HG02623 (cell line): ENCODE data around the gene HOXA13.

Experiments
- ATAC-seq: cut with Tn5 transposase; IDR thresholded peaks from one replicate; pipeline ENCODE4 v1.9.1; 2021; ENCODE audit warnings: moderate library complexity; ENCODE audit not compliant: unreplicated experiment

The HOXA13 gene

DNA sequence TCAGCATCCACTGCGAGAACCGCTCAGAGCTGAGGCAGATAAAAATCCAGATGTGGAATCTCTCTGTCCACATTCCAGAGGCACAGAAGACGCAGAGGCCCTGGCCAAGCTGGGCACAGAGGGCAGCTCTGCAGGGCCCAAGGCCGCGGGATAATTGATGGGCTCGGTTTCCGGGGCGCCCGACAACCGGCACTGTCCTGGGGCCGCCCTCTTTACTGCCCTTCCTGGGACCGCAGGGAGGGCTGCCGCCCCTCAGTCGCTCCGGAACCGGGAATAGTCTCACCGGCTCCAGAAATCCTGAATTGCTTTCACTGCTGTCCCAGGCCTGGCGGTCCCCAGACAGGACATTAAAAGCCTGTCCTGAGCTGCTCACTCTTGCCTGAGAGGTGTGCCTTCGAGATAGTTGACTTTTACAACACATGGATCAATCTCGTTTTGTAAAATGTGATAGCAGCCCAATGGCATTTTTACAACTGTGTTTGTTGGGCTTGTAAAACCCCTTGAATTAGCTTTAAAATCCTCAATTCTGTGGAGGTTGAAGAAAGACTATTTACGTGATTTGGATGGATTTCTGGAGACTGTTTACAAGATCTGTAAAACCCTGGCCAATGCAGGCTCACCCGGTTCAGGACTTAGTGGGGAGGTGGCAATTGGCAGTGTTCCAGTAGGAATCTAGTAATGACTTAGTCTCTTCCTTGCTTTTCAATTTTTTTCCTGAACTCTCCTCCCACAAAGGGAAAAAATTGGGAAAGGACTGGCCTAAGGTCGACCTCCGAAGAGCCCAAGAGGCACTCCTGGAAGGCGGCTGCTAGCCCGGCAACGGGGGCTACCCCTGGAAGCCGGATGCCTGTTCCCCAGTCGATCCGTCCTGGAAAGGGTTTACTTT, 50.9 kb downstream of the HOXA13 start:
- no peak for ATAC-seq

DNA sequence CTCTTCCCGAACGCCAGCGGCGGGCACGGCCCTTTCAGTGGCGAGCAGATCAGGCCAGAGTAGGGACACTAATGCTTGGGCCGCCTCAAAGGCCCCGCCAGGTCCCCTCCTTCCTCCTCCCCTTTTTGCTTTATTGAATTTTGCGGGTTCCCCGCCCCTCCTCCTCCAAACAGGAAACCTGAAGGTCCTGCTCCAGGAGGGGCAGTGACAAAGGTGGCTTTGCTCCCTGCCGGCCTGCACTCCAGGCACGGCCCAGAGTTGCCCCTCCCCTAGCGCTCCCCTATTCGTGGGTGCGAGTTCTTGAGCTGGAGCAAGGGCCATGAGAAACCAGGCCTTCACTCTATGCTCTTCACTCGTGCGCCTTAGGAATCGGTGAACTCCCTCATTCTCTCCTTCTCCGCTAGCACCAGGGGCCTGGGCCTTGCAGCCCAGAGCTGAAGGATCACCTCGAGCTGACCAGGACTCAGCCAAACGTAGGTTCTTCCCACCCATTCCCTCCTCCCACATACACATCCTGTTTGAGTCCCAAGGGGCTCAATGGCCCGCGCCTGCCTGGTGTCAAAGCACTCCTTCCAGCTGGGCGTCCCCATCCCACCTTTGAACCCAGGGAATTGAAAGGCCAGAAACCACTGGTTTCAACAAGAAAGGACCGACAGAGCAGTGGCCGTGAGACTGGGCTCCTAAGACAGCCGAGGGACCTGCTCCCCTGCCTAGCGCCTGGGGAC, 51.7 kb downstream of the HOXA13 start:
- no peak for ATAC-seq

DNA sequence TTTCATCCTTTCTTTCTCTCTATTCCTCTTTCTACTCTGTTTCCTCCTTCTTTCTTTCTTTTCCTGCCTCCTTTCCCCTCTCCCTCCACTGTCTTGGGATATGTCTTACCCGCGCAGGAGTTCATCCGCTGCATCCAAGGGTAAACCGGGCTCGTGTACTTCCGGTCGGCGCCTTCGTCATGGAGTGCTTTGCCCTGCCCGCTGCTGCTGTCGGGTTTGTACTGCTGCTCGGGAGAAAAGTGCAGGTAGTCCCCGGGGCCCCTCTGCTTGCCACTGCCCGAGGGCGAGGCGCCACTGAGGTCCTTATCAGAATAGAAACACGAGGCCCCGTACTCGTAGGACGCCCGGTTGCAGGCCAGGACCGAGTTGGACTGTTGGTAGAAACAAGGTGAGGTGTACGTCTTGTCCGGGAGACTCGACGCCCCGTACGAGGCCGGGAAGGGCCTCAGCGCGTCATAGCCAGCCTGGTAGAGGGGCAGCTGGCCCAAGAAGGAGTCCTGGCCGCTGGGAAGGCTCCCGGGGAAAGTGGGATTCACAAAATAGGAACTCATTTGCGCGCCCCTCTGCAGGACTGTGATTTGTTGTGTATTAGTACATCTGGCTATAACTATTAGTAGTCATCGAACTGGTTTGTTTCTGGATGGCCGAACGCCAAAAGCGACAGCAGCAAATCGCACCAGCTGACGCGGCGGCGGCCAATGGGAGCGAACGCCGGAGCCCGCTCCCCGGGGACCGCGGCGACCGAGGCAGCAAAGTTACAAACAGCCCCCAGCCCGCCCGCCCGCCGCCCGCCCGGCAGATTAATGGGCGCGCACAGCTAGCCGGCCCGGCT, 52.5 kb downstream of the HOXA13 start, which contains the start of gene HOXA6:
Gene HOXA6, minus strand, starts transcription at position 576 of the 832 bp plus-strand sequence. Its CDS starts 25 bp downstream, at position 551.
- ATAC-seq = no peak

DNA sequence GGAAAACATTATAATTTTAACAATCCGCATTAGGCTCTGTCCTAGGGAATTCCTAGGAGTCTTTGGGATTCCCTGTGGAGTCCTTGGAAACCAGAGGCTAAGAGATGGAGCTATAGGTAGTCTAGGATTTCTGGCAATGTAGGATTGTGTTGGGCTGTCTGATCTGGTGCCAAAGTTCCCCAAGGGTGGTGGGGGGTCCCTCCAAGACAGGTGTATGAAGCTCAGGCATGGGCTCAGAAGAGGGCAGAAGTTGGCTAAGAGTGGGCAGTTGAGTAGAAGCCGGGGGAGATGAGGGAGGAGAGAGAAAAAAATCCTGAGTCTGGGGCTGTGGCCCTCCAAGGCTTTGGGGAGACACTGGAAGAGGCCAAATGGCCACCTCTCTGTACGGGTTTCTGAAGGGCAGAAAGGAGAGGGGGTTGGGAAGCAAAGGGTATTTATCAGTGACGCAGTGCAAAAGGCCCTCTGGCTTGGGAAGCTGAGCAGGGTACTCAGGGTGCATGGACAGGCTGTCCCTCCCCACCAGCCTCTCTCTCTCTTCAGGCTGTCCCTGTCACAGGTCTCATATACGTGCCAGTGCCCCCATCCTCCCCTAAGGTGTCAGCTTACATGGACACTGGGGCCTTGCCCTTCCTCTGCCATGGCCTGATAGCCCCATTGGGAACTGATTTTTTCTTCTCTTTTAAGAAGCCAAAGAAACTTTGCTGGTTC, 53.2 kb downstream of the HOXA13 start:
- no peak for ATAC-seq

DNA sequence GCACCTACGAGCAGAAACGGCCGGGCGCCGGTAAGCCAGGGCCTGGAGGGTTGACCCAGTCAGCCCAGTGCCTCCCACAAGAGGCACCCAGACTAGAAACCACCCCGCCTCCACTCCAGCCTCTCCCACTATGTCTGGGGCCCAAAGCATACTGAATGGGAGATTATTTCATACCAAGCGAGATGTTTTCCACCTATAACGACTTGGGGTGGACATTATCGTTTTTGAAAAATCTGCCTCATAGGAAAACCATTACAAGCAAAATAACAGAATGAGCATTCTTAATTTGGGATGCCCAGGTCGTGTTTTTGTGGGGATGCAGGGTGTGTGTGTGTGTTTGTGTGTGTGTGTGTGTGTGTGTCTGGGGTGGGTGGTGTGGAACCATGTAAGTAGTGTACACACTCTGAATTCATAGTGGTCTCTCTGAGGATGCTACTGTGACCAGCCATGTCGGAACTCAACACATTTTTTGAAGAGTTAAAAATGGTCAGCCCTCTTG, 53.9 kb downstream of the HOXA13 start:
- ATAC-seq = no peak

DNA sequence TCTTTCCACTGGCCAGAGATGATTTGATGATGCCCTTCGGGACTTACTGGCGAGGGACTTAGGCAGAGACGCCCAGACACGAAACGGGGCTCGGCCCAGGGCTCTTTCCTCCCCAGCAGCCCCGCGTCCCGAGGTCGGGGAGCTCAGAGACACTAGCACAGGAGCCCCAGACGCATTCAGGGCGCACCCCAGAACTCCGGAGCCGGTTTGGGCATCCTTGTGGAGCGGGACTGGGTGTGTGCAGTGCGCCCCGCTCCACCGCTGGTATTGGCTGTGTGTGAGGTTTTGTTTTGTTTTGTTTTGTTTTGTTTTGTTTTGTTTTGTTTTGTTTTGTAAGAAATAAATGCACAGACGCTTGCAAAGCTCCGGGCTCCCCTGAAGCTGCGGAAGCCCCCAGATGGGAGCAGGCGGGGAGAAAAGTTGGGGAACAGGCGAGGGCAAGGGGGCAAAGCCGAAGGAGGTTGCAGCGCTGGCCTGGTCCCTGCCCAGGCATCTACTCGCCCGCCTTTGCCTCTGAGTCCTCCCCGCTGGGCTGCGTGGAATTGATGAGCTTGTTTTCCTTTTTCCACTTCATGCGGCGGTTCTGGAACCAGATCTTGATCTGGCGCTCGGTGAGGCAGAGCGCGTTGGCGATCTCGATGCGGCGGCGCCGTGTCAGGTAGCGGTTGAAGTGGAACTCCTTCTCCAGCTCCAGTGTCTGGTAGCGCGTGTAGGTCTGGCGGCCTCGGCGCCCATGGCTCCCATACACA, 54.6 kb downstream of the HOXA13 start:
- no peak for ATAC-seq

DNA sequence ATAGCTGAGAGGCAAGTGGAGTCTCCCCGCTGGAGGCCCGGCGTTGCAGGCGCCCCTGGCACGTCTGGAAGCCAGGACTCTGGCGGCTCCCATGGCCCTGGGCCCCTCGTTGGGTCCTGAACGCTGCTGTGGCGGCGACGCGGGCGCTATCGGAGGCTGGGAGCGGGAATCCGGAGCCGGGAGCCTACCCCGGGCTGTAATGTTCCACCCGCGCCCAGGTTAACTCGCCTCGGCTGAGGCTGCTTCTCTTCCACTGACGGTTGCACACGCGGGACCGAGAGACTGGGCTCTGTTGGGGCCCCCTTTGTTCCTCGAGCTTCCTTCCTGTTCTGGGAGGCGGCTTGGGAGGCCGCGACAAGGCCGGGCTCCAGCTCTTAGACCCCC, 55.1 kb downstream of the HOXA13 start:
- no peak for ATAC-seq
